GM12865 (cell line): Measurements from ENCODE around the gene ARL13B.

Experiments
- DNase-seq: peaks from one replicate; pipeline ENCODE4 v3.0.0; 2010; ENCODE audit warnings: low read depth
- H3K4me3 ChIP-seq: 2 replicates; pipeline ENCODE4 v1.5.1; 2011; ENCODE audit warnings: mild to moderate bottlenecking, low read depth, low read length, control low read depth
- CTCF ChIP-seq: IDR thresholded peaks from 2 replicates; pipeline ENCODE4 v1.5.1; 2011; ENCODE audit warnings: low read length, control low read depth, low read depth, inconsistent platforms; ENCODE audit not compliant: insufficient read depth; ENCODE audit errors: missing control alignments

The ARL13B gene

GRCh38 chr3:93983408-93983807, 3.5 kb downstream of the ARL13B start:
- no peak for TF ChIP-seq CTCF
- no peak for DNase-seq
- no peak overlapping the region for H3K4me3 ChIP-seq

DNA sequence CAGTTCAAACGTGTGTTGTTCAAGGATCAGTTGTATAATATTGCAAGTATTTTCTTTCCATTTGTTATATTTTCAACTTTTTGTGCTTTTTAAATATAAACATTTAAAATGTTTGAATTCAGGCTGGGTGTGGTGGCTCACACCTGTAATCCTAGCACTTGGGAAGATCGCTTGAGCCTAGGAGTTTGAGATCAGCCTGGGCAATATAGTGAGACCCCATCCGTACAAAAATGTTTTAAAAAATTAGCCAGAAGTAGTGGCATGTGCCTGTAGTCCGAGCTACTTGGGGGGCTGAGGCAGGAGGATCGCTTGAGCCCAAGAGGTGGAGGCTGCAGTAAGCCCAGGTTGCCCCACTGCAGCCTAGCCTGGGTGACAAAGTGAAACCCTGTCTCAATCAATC, 4.7 kb downstream of the ARL13B start:
- DNase-seq, result no peak
- TF ChIP-seq CTCF, result no peak
- H3K4me3 ChIP-seq, result no peak overlapping the region

- no peak overlapping the region for H3K4me3 ChIP-seq
- no peak for TF ChIP-seq CTCF
- DNase-seq, result no peak
Observed at GRCh38 chr3:93988283-93988682, 8.3 kb downstream of the ARL13B start.

- no peak overlapping the region for H3K4me3 ChIP-seq
- no peak for DNase-seq
- no peak for TF ChIP-seq CTCF
Observed at GRCh38 chr3:93988764-93989163, 8.8 kb downstream of the ARL13B start.

GRCh38 chr3:93989241-93989640, 9.3 kb downstream of the ARL13B start:
- no peak for TF ChIP-seq CTCF
- H3K4me3 ChIP-seq, result no peak overlapping the region
- DNase-seq, result no peak

- DNase-seq, result no peak
- no peak for TF ChIP-seq CTCF
- H3K4me3 ChIP-seq, result no peak overlapping the region
Observed at GRCh38 chr3:93991631-93992030, 11.7 kb downstream of the ARL13B start.

- H3K4me3 ChIP-seq, result no peak overlapping the region
- DNase-seq, result no peak
- no peak for TF ChIP-seq CTCF
Observed at GRCh38 chr3:93992207-93992606, 12.3 kb downstream of the ARL13B start.
